ENCODE measurements around the gene PRDM1. TPM values are rescaled to one million over a fixed set of nuclear protein-coding genes. Genes with fewer than 3 reads are reported as not detected.

PRDM1 gene
- total RNA-seq, 1 donor from 2014 or later, result 19.6 TPM

DNA sequence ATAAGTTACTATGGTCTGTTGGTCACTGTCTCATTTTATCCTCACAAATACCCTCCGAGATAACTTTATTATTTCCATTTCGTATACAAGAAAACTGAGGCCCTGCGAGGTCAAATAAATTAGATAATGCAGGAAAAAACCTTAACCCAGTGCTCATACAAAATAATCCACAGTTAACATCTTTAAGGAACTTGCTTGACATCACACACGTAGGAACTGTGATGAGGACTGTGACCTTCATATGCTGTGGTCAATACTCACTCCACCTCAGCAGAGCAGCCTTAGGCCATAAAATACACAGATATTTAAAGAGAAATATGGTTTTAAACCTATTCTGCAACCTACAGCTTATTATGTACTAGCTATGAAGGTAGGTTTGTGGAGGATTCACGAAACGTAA, 34.3 kb downstream of the PRDM1 start:
- peaks cover 5% of the 10 kb centered on the region for H3K4me1 Mint-ChIP-seq (ENCODE audit: unreplicated experiment)
- no peak overlapping the region for H3K4me3 Mint-ChIP-seq (ENCODE audit: unreplicated experiment)
- no peak for DNase-seq (ENCODE audit: low spot score)
- no peak overlapping the region for H3K27ac Mint-ChIP-seq (ENCODE audit: unreplicated experiment)
- H3K27me3 Mint-ChIP-seq (ENCODE audit: unreplicated experiment), result no peaks in the 10 kb centered on the region
- TF ChIP-seq, protein P1, sequence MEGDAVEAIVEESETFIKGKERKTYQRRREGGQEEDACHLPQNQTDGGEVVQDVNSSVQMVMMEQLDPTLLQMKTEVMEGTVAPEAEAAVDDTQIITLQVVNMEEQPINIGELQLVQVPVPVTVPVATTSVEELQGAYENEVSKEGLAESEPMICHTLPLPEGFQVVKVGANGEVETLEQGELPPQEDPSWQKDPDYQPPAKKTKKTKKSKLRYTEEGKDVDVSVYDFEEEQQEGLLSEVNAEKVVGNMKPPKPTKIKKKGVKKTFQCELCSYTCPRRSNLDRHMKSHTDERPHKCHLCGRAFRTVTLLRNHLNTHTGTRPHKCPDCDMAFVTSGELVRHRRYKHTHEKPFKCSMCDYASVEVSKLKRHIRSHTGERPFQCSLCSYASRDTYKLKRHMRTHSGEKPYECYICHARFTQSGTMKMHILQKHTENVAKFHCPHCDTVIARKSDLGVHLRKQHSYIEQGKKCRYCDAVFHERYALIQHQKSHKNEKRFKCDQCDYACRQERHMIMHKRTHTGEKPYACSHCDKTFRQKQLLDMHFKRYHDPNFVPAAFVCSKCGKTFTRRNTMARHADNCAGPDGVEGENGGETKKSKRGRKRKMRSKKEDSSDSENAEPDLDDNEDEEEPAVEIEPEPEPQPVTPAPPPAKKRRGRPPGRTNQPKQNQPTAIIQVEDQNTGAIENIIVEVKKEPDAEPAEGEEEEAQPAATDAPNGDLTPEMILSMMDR (IDR thresholded peaks at IDR 0.05; ENCODE audit: unreplicated experiment), result no peak
- no peaks in the 10 kb centered on the region for H3K9me3 Mint-ChIP-seq (ENCODE audit: unreplicated experiment)
- H3K36me3 Mint-ChIP-seq (ENCODE audit: low read depth, unreplicated experiment), result no peaks in the 10 kb centered on the region

DNA sequence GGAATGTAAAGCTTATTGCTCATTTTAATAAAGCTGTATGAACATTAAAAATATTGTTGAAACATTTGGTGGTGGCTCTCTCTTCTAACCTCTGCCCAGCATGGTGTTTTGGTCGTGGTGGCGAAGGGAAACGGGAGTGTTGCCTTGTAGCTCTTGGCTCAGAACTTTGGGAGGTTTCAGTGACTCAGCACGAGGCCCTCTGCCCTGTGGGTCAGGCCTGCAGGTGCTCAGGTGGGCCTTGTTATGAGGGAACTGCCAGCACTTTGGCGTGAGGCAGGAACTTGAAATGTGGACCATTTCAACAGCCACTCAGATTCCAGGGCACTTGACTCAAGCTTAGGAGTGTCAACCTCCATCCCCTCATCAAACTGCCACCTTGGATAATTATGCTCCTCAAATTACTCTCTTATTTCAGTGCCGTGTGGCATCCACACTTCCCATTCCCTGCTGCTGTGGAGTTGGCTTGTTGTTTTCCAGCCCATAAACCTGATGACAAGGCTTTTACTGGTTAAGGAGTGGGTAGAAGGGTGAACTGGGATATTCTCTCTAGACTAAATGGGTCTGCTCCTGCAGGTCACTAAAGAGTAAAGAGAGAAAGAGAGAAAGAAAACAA, 36.3 kb downstream of the PRDM1 start:
- H3K27me3 Mint-ChIP-seq (ENCODE audit: unreplicated experiment), result peaks cover 1% of the 10 kb centered on the region
- TF ChIP-seq, protein P1 (IDR thresholded peaks at IDR 0.05; ENCODE audit: unreplicated experiment), result no peak
- H3K9me3 Mint-ChIP-seq (ENCODE audit: unreplicated experiment), result no peaks in the 10 kb centered on the region
- DNase-seq (ENCODE audit: low spot score), result no peak
- no peaks in the 10 kb centered on the region for H3K36me3 Mint-ChIP-seq (ENCODE audit: low read depth, unreplicated experiment)
- H3K4me1 Mint-ChIP-seq (ENCODE audit: unreplicated experiment), result peaks cover 4% of the 10 kb centered on the region
- H3K27ac Mint-ChIP-seq (ENCODE audit: unreplicated experiment), result no peak overlapping the region
- H3K4me3 Mint-ChIP-seq (ENCODE audit: unreplicated experiment), result no peak overlapping the region

DNA sequence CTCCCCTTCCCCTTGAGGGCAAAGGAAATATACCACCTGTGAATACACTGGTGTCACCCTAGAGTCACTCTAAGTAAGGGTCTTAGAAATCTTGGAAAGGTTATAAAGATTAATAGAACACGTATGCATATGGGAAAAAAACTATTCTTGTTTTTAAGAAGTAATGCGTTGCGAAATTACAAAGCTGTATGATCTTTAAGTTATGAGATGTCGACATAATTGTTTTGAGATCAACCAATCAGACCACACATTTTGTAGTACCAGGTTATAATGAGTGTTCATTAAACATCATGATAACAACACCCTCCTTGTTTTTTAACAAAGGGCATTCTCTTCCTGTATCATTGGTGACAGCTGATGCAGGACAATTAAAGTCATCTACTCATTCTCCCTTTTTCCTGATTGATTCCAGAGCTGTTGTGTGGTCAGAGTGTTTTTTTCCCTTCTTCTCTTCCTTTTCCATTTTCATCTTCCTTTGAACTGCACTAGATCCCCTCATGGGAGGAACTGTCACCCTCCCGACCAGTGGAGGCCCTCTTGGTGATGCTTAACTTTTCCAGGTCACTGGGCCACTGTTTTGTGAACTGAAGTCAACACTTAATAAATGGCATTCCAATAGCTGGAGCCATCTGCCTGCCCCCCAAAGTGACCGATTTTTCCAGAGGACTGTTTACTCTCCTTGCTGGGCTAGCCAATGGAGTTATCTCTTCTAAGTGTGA, 37.0 kb downstream of the PRDM1 start:
- no peak for DNase-seq (ENCODE audit: low spot score)
- Mint-ChIP-seq H3K4me1 (ENCODE audit: unreplicated experiment) (peaks cover 4% of the 10 kb centered on the region), H3K27ac (ENCODE audit: unreplicated experiment) (no peak overlapping the region), H3K27me3 (ENCODE audit: unreplicated experiment) (peaks cover 1% of the 10 kb centered on the region), H3K36me3 (ENCODE audit: low read depth, unreplicated experiment) (no peaks in the 10 kb centered on the region), H3K9me3 (ENCODE audit: unreplicated experiment) (no peaks in the 10 kb centered on the region), H3K4me3 (ENCODE audit: unreplicated experiment) (no peak overlapping the region)
- TF ChIP-seq, protein P1 (IDR thresholded peaks at IDR 0.05; ENCODE audit: unreplicated experiment), result no peak

DNA sequence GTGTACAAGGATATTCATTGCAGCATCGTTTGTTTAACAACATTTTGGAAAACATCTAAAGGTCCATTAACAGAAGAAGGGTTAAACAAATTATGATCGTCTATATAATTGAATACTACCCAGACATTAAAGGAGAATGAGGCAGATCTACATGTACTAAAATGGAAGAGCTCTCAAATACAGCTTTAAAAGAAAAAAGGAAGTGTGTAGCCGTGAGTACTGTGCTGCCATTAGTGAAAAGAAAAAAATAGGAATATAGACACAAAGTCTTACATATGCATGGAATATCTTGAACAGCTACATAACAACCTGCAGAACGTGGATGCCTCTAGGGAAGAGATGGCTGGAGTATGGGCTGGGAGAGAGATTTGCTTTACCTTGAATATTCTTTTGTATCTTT, 37.9 kb downstream of the PRDM1 start:
- Mint-ChIP-seq H3K27ac (ENCODE audit: unreplicated experiment) (no peak overlapping the region), H3K36me3 (ENCODE audit: low read depth, unreplicated experiment) (no peaks in the 10 kb centered on the region), H3K4me3 (ENCODE audit: unreplicated experiment) (no peak overlapping the region), H3K9me3 (ENCODE audit: unreplicated experiment) (no peaks in the 10 kb centered on the region), H3K4me1 (ENCODE audit: unreplicated experiment) (peaks cover 4% of the 10 kb centered on the region), H3K27me3 (ENCODE audit: unreplicated experiment) (peaks cover 1% of the 10 kb centered on the region)
- TF ChIP-seq, protein P1 (IDR thresholded peaks at IDR 0.05; ENCODE audit: unreplicated experiment), result no peak
- DNase-seq (ENCODE audit: low spot score), result no peak
